BE2C (cell line): ENCODE results near the gene HSPB3.

Source experiments
- DNase-seq: peaks from one replicate; pipeline ENCODE4 v3.0.0-alpha.2; 2020
- H3K27me3 ChIP-seq: fragments of 250-450 bp; sonication (Bioruptor Pico); 2 replicates; pipeline ENCODE4 v1.5.1; 2020; ENCODE audit warnings: mild to moderate bottlenecking
- H3K36me3 ChIP-seq: fragments of 250-450 bp; sonication (Bioruptor Pico); 2 replicates; pipeline ENCODE4 v1.5.1; 2020; ENCODE audit warnings: mild to moderate bottlenecking
- H3K4me1 ChIP-seq: fragments of 250-450 bp; sonication (Bioruptor Pico); 2 replicates; pipeline ENCODE4 v1.5.1; 2020
- H3K4me3 ChIP-seq: 2 replicates; pipeline ENCODE4 v1.5.1; 2011; ENCODE audit warnings: low read depth, low read length
- H3K9me3 ChIP-seq: fragments of 250-450 bp; sonication (Bioruptor Pico); 2 replicates; pipeline ENCODE4 v1.5.1; 2020
- CTCF ChIP-seq: IDR thresholded peaks from 2 replicates; pipeline ENCODE4 v1.5.1; 2012; ENCODE audit warnings: mild to moderate bottlenecking, low read depth, low read length

The HSPB3 gene

DNA sequence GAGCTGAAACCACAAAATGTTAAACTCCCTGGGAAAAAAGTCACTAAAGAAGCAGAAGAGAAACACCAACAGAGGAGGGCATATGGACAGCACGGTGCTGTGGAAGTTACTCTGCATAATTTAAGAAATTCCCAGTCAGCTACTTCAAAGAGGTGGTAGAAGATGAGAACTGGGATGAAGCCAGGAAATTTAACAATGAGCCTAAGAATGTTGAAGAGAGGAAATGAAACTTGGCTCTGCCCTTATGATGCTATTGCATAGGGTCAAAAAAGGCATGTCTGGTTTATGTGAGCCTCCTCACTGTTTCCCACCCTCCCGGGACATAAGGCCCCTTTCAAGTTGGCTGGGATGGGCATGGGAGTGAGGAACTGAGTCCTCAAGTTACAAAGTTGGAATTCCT, 36.7 kb downstream of the HSPB3 start:
- Histone ChIP-seq H3K27me3 (no peaks in the 10 kb centered on the region), H3K36me3 (no peaks in the 10 kb centered on the region), H3K4me3 (no peak overlapping the region), H3K4me1 (no peaks in the 10 kb centered on the region), H3K9me3 (no peaks in the 10 kb centered on the region)
- no peak for TF ChIP-seq CTCF
- no peak for DNase-seq

GRCh38 chr5:54495027-54495426, 39.5 kb downstream of the HSPB3 start:
- TF ChIP-seq CTCF, result no peak
- DNase-seq, result no peak
- Histone ChIP-seq H3K4me1 (no peaks in the 10 kb centered on the region), H3K27me3 (no peaks in the 10 kb centered on the region), H3K9me3 (no peaks in the 10 kb centered on the region), H3K4me3 (no peak overlapping the region), H3K36me3 (no peaks in the 10 kb centered on the region)
